Fibroblast of the aortic adventitia (primary cell): Measurements from ENCODE around the gene KLC4. TPM values are rescaled to one million over a fixed set of nuclear protein-coding genes. Genes with fewer than 3 reads are reported as not detected.

Experiments
- DNase-seq: peaks from one replicate; pipeline ENCODE4 v3.0.0-alpha.2; 2010; ENCODE audit warnings: low read depth
- H3K4me3 ChIP-seq: 2 replicates; pipeline ENCODE4 v1.5.1; 2011; ENCODE audit warnings: low read depth, mild to moderate bottlenecking, control low read depth, low read length, moderate library complexity
- total RNA-seq: library from RNA; depleted of rRNA; stranded (reverse); fragments of >200 nt; gene quantifications from 2 replicates; pipeline ENCODE4 v1.2.3, GENCODE V29; 2012; ENCODE audit warnings: low replicate concordance
- TF ChIP-seq, protein P1 (sequence below): IDR thresholded peaks from 2 replicates; pipeline ENCODE4 v1.5.1; 2011; ENCODE audit warnings: mild to moderate bottlenecking, low read length, control low read depth, inconsistent platforms; ENCODE audit not compliant: insufficient read depth

The KLC4 gene
- total RNA-seq, 1 donor: 11.3 TPM

DNA sequence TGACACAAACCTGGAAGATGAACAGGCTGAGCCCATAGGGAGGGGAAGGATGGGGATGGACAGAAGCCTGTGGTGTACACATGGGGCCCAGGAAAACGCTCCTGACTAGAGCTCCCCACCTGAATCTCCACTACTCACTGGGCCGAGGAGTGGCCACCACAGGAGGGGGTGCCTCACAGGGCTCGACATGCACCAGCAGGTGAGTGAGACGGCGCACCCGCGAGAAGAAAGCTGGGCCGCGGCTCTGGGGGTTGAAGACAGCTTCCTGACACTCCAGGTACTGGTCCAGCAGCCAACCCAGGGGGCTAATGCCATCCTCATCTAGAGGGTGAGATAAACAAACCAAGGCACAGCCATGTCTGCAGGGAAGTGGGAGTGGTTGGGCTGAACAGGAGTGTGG is 16.1 kb upstream of the KLC4 start:
- no peak overlapping the region for H3K4me3 ChIP-seq
- no peak for DNase-seq
- TF ChIP-seq, protein P1, sequence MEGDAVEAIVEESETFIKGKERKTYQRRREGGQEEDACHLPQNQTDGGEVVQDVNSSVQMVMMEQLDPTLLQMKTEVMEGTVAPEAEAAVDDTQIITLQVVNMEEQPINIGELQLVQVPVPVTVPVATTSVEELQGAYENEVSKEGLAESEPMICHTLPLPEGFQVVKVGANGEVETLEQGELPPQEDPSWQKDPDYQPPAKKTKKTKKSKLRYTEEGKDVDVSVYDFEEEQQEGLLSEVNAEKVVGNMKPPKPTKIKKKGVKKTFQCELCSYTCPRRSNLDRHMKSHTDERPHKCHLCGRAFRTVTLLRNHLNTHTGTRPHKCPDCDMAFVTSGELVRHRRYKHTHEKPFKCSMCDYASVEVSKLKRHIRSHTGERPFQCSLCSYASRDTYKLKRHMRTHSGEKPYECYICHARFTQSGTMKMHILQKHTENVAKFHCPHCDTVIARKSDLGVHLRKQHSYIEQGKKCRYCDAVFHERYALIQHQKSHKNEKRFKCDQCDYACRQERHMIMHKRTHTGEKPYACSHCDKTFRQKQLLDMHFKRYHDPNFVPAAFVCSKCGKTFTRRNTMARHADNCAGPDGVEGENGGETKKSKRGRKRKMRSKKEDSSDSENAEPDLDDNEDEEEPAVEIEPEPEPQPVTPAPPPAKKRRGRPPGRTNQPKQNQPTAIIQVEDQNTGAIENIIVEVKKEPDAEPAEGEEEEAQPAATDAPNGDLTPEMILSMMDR: no peak

DNA sequence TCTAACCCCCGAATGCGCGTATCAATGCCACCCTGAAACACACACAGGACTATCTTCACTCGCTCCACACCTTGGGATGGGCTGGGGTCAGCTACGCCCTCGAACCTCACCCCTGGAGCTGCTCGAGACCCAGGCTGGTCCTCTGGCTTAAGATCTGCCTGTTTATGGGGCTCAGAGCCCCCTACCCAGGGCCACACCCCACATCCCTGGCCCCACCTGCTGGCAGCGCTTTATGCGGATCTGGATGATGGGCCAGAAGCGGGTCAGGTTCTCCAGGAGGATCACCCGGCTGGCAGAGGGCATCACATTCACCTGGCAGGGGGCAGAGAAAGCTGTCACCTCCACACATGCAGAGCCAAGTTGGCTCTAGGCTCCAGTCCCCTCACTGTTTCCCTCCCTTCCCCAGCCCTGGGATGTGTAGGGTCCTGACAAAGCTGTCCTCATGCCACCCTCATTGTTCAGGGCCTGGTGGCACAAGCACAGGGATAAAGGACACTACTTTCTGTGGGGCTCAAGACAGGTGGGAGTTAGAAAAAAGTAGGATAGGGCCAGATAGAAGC is 14.0 kb upstream of the KLC4 start:
- TF ChIP-seq, protein P1: no peak
- H3K4me3 ChIP-seq: no peak overlapping the region
- DNase-seq: no peak

DNA sequence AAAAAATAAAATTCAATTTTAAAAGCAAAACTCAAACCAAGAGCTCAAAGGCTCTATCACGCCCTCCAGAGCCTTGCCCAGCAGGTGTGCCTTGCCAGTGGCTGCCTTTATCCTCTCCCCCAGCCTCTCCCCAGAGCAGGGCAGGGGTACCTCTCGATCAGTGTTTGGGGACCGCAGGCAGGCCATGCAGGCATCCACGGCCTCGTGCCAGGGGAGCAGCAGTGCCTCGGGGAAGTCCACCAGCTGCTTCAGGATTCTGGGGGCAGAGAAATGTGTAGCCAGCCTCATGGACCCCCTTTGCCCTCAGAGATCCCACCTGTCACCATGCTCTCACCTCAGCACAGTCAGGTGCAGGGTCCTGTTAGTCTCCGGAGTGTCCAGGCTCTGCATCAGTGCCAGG is 11.4 kb upstream of the KLC4 start:
- no peak overlapping the region for H3K4me3 ChIP-seq
- TF ChIP-seq, protein P1: no peak
- no peak for DNase-seq

DNA sequence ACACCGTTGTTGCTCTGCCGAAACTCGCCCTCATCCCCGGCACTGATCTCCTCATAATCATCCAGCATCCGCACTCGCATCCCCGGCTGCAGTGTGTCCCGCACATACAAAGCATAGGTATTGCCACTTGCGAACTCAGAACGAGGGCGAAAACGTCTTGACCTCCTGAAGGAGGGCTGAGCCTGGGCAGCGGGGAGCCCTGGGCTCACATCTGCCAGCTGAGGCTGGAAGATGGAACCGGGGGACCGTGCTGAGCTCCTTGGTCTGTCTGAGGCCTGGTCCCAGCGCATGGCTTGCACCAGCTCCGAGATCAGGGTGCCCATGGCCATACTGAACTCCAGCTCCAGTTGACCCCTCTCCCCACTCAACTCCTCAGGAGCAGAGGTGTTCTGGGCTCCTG is 8.4 kb upstream of the KLC4 start:
- H3K4me3 ChIP-seq: no peak overlapping the region
- DNase-seq: no peak
- TF ChIP-seq, protein P1: no peak

DNA sequence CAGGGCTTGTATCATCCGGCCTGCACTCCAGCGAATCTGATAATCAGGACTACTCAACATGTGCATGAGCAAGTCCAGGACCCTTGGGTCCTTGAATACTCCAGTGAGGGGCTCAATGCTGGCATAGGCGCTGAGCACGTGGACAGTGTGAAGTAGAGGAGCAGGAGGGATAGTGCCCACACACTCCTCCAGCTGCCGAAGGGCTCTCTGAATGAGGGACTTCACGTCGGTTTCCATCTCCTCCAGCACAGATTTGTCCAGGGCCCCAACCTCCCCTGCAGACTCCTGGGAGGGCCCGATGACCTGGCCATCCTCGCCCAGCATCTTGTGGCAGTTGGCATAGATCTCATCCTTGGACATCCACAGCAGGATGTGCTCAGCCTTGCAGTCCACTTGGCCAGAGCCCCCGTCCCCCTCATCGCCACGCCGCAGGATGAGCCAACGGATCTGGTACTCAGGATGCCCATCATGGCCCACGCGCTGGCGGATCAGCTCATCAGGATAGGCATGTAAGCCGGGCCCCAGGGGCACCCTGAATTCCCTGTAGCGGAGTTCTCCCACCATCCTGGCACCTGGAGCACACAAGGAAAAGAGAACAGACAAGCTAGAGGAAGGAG is 7.1 kb upstream of the KLC4 start:
- no peak for DNase-seq
- H3K4me3 ChIP-seq: peak overlapping the region; percentile 87
- TF ChIP-seq, protein P1: no peak

DNA sequence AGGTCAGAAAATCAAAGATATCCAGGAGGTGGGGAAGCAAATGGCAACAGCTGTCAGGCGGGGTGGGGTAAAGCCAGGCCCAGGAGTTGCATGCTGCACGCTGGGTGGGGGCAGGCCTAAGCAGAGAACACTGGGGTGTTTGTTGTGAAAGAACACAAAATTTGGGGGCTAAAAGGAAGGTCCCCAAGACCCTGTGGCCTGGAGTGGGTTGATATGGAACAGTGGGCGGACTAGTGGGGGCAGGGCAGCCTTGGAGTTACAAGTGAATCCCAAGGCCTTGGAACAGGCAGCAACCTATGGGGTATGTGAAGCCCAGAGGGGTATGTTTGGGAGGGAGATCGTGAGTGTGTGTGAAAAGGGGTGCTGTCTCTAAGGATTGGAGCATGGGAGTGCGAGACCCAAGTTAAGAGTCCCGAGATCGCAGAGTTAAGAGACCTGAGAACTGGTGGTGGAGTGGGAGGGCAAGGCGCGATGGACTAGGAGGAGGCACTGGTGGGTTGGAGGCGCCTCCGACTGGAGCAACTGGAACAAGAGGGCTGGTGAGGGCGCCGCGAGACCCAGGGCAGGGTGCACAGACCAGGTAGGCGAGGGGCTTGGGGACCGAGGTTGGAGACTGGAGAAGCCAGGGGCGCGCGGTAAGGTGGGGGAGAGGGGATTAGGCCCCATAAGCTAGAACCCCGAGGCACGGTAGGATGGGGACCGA is 6.4 kb upstream of the KLC4 start:
- peak; percentile 29 for DNase-seq
- TF ChIP-seq, protein P1: no peak
- peak overlapping the region; percentile 87 for H3K4me3 ChIP-seq
